Lower lobe of right lung (tissue), 2 donors: ENCODE data around the gene CHEK1. TPM values are rescaled to one million over a fixed set of nuclear protein-coding genes. Genes with fewer than 3 reads are reported as not detected.

Experiments used
- ATAC-seq, 2 donors: fragments of 200-7000 bp; cut with Tn5 transposase; one replicate each; pipeline ENCODE4 v1.9.1; 2020 to 2022; ENCODE audit warnings: mild to moderate bottlenecking in 2 of 2, moderate library complexity in 2 of 2
- DNase-seq: peaks from one replicate; pipeline ENCODE4 v3.0.0-alpha.2; 2020
- H3K27ac ChIP-seq: fragments of 200-600 bp; one replicate; pipeline ENCODE4 v1.8.0; 2022
- H3K27me3 ChIP-seq: fragments of 200-600 bp; one replicate; pipeline ENCODE4 v1.8.0; 2022; ENCODE audit warnings: low read depth
- H3K36me3 ChIP-seq: fragments of 200-600 bp; one replicate; pipeline ENCODE4 v1.8.0; 2022; ENCODE audit warnings: mild to moderate bottlenecking
- H3K4me1 ChIP-seq: fragments of 200-600 bp; one replicate; pipeline ENCODE4 v1.8.0; 2022
- H3K4me3 ChIP-seq: fragments of 200-600 bp; one replicate; pipeline ENCODE4 v1.8.0; 2022; ENCODE audit warnings: mild to moderate bottlenecking
- H3K9me3 ChIP-seq: fragments of 200-600 bp; one replicate; pipeline ENCODE4 v1.8.0; 2022
- intact Hi-C: fragments of 100-400 bp; cut with DNase I; formaldehyde crosslinking; loops from one replicate; pipeline ENCODE4 v1.11.0; 2022
- total RNA-seq: library from RNA; stranded (reverse); fragmentation: NEBNext Ultra II Directional; extraction: Animal tissue kit (Norgen Biotek cat#: 25700); gene quantifications from one replicate; pipeline ENCODE4 v1.2.1, GENCODE V29; 2021
- TF ChIP-seq, protein P1 (sequence below): fragments of 200-600 bp; IDR thresholded peaks from one replicate; pipeline ENCODE4 v1.8.0; 2022; ENCODE audit warnings: antibody characterized with exemption, mild to moderate bottlenecking
- donor health status: DM: no; HTN: yes; CAD: no; lungs with severe emphysema.

The CHEK1 gene
- total RNA-seq, 1 donor from 2014 or later: 3.5 TPM

DNA sequence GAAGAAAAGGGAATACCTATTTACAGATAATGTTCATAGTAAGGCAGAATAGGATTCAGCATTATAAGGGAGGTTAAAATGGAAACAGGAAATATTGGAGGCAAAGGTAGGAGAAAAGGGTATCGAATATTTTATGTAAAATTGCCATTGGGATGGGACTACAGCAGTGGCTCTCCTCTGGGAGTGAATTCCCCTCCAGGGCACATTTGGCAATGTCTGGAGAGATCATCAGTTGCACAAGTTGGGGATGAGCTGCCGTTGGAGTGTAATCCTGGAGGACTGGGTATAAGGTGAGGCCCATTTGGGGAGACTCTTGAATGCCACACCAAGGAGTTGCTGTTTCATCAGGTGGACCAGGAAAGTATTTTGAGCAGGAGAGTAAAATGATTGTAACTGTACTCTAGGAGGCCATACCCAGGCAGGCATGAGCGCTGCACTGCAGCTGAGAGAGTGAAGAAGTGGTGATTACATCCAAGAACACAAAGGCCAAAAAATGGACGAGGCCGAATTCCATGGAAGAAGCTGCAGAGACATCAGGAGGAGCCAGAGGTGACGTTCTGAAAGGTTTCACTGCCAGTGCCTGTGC is 64.4 kb downstream of the CHEK1 start:
- ATAC-seq (no peak), DNase-seq (no peak)
- intact Hi-C loops: no loop called here
- no peaks in the 10 kb centered on the region for H3K4me1 ChIP-seq
- no peaks in the 10 kb centered on the region for H3K36me3 ChIP-seq
- no peak overlapping the region for H3K27ac ChIP-seq
- H3K9me3 ChIP-seq: no peaks in the 10 kb centered on the region
- TF ChIP-seq, protein P1, sequence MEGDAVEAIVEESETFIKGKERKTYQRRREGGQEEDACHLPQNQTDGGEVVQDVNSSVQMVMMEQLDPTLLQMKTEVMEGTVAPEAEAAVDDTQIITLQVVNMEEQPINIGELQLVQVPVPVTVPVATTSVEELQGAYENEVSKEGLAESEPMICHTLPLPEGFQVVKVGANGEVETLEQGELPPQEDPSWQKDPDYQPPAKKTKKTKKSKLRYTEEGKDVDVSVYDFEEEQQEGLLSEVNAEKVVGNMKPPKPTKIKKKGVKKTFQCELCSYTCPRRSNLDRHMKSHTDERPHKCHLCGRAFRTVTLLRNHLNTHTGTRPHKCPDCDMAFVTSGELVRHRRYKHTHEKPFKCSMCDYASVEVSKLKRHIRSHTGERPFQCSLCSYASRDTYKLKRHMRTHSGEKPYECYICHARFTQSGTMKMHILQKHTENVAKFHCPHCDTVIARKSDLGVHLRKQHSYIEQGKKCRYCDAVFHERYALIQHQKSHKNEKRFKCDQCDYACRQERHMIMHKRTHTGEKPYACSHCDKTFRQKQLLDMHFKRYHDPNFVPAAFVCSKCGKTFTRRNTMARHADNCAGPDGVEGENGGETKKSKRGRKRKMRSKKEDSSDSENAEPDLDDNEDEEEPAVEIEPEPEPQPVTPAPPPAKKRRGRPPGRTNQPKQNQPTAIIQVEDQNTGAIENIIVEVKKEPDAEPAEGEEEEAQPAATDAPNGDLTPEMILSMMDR: no peak
- H3K27me3 ChIP-seq: no peaks in the 10 kb centered on the region
- no peak overlapping the region for H3K4me3 ChIP-seq

DNA sequence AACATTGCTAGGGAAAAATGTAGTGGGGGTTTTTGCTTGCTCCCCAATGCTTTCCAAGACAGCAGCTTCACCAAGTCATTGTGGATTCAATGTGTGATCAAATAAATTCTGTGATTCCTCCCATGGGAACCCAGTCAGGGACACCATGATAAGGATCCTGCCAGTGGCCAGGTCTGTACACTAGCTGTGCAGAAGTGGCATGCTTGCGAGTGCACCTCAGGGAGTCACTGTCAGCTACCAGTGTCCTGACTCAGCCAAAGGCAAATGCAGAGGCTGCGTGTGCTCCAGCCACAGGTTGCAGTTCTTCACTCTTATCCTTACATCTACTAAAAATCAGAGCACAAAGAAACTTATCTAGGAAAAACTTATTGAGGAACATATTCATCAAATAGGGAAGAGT is 65.0 kb downstream of the CHEK1 start:
- ATAC-seq: no peak
- Histone ChIP-seq H3K4me3 (no peak overlapping the region), H3K27ac (no peak overlapping the region), H3K36me3 (no peaks in the 10 kb centered on the region), H3K4me1 (no peaks in the 10 kb centered on the region), H3K27me3 (no peaks in the 10 kb centered on the region), H3K9me3 (no peaks in the 10 kb centered on the region)
- DNase-seq: no peak
- intact Hi-C loops: no loop called here
- TF ChIP-seq, protein P1: no peak

DNA sequence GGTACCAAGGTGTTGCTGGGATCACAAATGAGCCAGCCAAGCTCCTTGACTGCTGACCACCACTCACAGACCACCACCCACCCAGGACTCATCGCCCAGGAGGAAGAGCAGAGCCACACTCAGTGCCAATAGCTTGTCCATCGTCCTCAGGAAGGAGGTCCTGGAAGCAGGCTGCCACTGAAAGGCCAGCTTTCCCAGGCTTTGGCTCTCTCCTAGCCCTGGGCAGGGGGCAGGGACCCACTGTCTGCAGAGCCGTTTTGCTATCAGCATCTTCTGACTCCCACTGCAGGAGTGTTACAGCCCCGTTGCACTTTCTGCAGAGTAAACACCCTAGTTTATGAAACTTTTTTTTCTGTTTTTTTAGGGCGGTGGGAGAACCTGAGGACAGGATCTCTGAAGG is 67.9 kb downstream of the CHEK1 start:
- Histone ChIP-seq H3K27me3 (no peaks in the 10 kb centered on the region), H3K4me3 (no peak overlapping the region), H3K36me3 (no peaks in the 10 kb centered on the region), H3K4me1 (no peaks in the 10 kb centered on the region), H3K27ac (no peak overlapping the region), H3K9me3 (no peaks in the 10 kb centered on the region)
- no peak for ATAC-seq
- TF ChIP-seq, protein P1: no peak
- DNase-seq: no peak
- intact Hi-C loops: no loop called here

DNA sequence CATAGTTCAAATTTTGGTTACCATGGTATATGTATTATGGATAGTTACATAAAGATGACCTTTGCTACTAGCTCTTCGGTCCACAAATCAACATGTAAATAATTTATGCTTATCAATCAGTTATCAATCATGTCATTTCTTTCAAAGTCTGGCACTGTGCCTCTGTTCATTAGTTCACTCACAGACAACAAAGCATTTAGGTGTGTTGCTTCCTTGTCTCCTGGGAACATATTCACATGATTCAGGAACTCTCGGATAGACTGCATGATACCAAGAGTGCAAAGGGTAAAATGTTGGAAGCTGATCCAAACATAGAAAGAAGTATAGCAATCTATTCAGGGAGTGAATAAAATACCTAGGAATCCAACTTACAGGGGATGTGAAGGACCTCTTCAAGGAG is 70.0 kb downstream of the CHEK1 start:
- Histone ChIP-seq H3K27me3 (no peaks in the 10 kb centered on the region), H3K4me3 (no peak overlapping the region), H3K9me3 (no peaks in the 10 kb centered on the region), H3K4me1 (no peaks in the 10 kb centered on the region), H3K36me3 (no peaks in the 10 kb centered on the region), H3K27ac (no peak overlapping the region)
- DNase-seq (no peak), ATAC-seq (no peak)
- TF ChIP-seq, protein P1: no peak
- intact Hi-C loops: no loop called here

DNA sequence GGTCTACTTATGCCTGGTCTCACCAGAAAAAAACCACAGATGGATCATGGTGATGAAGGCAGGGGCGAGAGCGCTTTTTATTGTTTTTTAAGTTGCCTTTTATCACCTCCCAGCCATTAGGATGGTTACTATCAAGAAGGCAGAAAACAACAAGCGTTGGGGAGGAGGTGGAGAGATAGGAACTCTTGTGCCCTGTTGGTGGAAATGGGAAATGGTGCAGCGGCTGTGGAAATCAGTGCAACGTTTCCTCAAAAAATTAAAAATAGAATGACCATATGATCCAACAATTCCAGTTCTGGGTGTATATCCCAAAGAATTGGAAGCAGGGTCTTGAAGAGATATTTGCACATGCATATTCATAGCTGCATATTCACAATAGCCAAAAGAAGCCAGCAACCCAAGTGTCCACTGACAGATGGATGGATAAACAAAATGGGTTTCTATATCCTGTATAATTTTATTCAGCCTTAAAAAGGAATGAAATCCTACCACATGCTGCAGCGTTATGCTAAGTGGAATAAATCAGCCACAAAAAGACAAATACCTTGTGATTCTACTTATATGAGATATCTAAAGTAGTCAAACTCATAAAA is 76.2 kb downstream of the CHEK1 start:
- Histone ChIP-seq H3K4me3 (no peak overlapping the region), H3K27ac (no peak overlapping the region), H3K4me1 (no peaks in the 10 kb centered on the region), H3K36me3 (no peaks in the 10 kb centered on the region), H3K27me3 (no peaks in the 10 kb centered on the region), H3K9me3 (no peaks in the 10 kb centered on the region)
- TF ChIP-seq, protein P1: no peak
- no peak for ATAC-seq
- intact Hi-C loops: no loop called here
- DNase-seq: no peak
